Activated naive CD8-positive, alpha-beta T cell treated with anti-CD3 and anti-CD28 coated beads, Interleukin-2, amount 50 U/mL, for 24 hours (primary cell): Measurements from ENCODE around the gene TAOK2.

Experiments used
- ATAC-seq: fragments of 150-1000 bp; cut with Tn5 transposase; one replicate; pipeline ENCODE4 v1.10.0; 2021
- DNase-seq: peaks from one replicate; pipeline ENCODE4 v3.0.0; 2021
- H3K27ac Mint-ChIP-seq: one replicate; pipeline ENCODE4 v1.8.0; 2021; ENCODE audit warnings: mild to moderate bottlenecking, mixed read lengths
- H3K27me3 Mint-ChIP-seq: one replicate; pipeline ENCODE4 v1.8.0; 2021; ENCODE audit warnings: mixed read lengths
- H3K36me3 Mint-ChIP-seq: one replicate; pipeline ENCODE4 v1.8.0; 2021; ENCODE audit warnings: low read depth, mixed read lengths
- H3K4me1 Mint-ChIP-seq: one replicate; pipeline ENCODE4 v1.8.0; 2021; ENCODE audit warnings: mixed read lengths
- H3K4me3 Mint-ChIP-seq: one replicate; pipeline ENCODE4 v1.8.0; 2021; ENCODE audit warnings: mild to moderate bottlenecking, moderate library complexity, mixed read lengths
- H3K9me3 Mint-ChIP-seq: one replicate; pipeline ENCODE4 v1.8.0; 2021; ENCODE audit warnings: mixed read lengths

TAOK2 gene

DNA sequence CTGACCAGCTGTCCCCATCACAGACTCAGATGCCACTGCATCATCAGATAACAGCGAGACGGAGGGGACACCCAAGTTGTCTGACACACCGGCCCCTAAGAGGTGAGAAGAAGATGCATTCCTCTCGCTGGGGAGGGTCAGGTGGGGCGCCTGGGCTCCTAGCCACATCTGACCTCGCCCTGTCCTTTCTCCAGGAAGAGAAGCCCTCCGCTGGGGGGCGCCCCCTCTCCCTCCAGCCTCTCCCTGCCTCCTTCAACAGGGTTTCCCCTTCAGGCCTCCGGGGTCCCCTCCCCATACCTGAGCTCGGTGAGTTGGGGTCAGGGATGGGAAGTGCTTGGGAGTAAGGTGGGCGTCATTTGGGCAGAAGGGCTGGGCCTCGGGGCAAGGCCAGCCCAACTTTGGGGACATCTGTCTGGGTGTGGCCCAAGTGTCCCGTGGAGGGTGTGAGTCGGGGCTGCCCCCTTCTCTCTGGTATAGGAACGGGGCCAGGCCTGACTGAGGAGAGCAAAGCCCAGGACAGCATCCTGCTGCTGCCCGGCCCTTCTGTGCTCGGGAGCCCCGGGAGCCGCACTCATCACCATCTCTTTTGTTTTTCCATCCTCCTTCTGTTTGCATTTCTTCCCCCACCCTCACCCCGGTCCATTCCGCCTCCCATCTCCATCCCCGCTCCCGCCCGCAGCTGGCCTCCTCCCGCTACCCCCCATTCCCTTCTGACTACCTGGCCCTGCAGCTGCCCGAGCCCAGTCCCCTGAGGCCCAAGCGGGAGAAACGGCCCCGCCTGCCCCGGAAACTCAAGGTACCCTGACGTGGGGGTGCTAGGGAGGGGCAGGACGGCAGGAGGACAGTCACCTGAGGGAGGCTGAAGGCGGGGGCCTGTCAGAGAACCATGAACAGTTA, 27.3 kb downstream of the TAOK2 start:
- no peaks in the 10 kb centered on the region for H3K27me3 Mint-ChIP-seq
- H3K9me3 Mint-ChIP-seq = no peaks in the 10 kb centered on the region
- DNase-seq (no peak), ATAC-seq (no peak)
- H3K27ac Mint-ChIP-seq = no peak overlapping the region
- H3K4me1 Mint-ChIP-seq = peaks cover 12% of the 10 kb centered on the region
- peaks cover 19% of the 10 kb centered on the region for H3K36me3 Mint-ChIP-seq
- H3K4me3 Mint-ChIP-seq = no peak overlapping the region

DNA sequence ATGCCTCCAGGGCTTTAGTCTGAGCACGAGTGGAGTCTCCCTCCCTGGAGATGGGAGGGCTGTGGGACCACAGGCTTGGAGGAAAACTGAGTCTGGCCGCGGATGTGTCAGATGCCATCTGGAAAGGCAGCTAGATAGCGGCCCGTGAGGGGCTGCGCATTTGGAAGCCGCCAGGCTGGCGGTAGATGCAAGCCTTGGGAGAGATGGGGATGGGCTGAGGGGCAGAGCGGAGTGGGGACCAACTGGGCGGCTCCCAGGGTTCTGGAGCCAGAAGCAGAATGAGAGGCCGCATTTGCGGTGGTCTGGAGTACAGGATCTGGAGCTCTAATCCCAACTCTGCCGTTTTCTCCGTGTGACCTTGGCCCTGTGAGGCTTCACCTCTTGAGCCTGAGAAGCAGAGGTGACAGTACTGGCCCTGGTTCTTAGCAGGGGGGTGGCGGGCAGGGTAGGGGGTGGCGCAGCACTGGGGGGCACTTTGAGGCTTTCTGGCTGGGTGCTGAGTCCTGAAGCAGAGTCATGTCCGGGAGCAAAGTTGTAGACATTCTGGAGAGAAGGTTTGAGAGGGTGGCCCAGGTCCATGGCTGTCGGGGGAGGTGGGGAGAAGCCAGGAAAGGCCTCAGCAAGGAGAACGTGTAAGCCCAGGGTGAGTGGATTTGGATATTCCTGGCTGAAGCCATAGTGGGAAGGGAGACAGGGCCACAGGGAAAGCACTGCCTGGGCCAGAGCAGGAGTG, 29.1 kb downstream of the TAOK2 start:
- DNase-seq (no peak), ATAC-seq (no peak)
- H3K4me3 Mint-ChIP-seq = no peak overlapping the region
- H3K9me3 Mint-ChIP-seq = no peaks in the 10 kb centered on the region
- H3K27ac Mint-ChIP-seq = no peak overlapping the region
- H3K27me3 Mint-ChIP-seq = no peaks in the 10 kb centered on the region
- H3K4me1 Mint-ChIP-seq = peaks cover 5% of the 10 kb centered on the region
- H3K36me3 Mint-ChIP-seq = peaks cover 9% of the 10 kb centered on the region

GRCh38 chr16:30003670-30004423, 30.2 kb downstream of the TAOK2 start:
- Mint-ChIP-seq H3K36me3 (peaks cover 2% of the 10 kb centered on the region), H3K27ac (no peak overlapping the region), H3K27me3 (no peaks in the 10 kb centered on the region), H3K9me3 (no peaks in the 10 kb centered on the region), H3K4me3 (no peak overlapping the region), H3K4me1 (no peaks in the 10 kb centered on the region)
- DNase-seq (no peak), ATAC-seq (no peak)

- ATAC-seq = no peak
- Mint-ChIP-seq H3K4me1 (no peaks in the 10 kb centered on the region), H3K27ac (no peak overlapping the region), H3K9me3 (no peaks in the 10 kb centered on the region), H3K27me3 (peaks cover under 1% of the 10 kb centered on the region), H3K36me3 (peaks cover 2% of the 10 kb centered on the region), H3K4me3 (no peak overlapping the region)
- DNase-seq = no peak
Observed at GRCh38 chr16:30004424-30004776, 30.7 kb downstream of the TAOK2 start.

- Mint-ChIP-seq H3K9me3 (no peaks in the 10 kb centered on the region), H3K4me1 (no peaks in the 10 kb centered on the region), H3K27ac (no peak overlapping the region), H3K4me3 (no peak overlapping the region), H3K27me3 (peaks cover 5% of the 10 kb centered on the region), H3K36me3 (peaks cover 2% of the 10 kb centered on the region)
- ATAC-seq (peak; percentile 16), DNase-seq (no peak)
Observed at GRCh38 chr16:30004811-30005242, 31.2 kb downstream of the TAOK2 start.

DNA sequence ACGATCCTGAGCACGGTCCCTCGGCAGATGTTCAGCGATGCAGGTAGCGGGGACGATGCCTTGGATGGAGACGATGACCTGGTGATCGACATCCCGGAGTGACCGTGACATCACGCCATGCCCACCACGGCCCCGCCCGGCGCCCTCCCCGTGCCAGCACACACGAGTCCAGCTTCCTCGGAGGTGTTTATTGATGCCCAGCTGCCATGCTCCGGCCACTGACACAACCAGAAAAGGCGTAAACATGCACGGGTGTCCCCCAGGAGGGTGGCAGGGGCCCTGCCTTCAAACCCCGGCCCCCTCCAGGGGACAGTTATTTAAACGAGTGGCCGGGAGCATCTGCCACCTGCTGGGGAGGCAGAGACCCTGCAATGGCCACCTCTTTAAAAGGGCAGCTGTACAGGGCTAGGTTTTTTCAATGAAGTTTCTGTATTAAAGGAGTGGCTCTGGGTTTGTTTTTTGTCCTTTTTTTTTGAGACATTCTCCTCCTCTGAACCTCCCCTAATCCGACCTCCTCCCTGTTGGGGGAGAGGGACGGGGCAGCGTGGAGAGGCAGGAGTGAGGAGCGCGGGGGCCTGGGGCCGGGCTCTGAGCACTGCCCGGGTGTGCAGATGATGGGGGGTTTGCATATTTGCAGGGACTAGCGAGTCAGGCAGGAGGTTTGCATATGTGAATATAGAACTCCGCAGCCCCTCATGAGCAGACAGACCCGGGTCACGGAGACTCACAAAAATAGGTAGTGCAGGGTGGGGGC, 31.9 kb downstream of the TAOK2 start:
- Mint-ChIP-seq H3K9me3 (no peaks in the 10 kb centered on the region), H3K27me3 (peaks cover 11% of the 10 kb centered on the region), H3K36me3 (peaks cover 2% of the 10 kb centered on the region), H3K27ac (no peak overlapping the region), H3K4me3 (no peak overlapping the region), H3K4me1 (peaks cover 4% of the 10 kb centered on the region)
- peak; percentile 42 for ATAC-seq
- DNase-seq = peak; percentile 30

- Mint-ChIP-seq H3K36me3 (peaks cover 2% of the 10 kb centered on the region), H3K27me3 (peaks cover 12% of the 10 kb centered on the region), H3K9me3 (no peaks in the 10 kb centered on the region), H3K27ac (no peak overlapping the region), H3K4me1 (peaks cover 5% of the 10 kb centered on the region), H3K4me3 (no peak overlapping the region)
- ATAC-seq (no peak), DNase-seq (no peak)
Observed at GRCh38 chr16:30006095-30006473, 32.4 kb downstream of the TAOK2 start.

DNA sequence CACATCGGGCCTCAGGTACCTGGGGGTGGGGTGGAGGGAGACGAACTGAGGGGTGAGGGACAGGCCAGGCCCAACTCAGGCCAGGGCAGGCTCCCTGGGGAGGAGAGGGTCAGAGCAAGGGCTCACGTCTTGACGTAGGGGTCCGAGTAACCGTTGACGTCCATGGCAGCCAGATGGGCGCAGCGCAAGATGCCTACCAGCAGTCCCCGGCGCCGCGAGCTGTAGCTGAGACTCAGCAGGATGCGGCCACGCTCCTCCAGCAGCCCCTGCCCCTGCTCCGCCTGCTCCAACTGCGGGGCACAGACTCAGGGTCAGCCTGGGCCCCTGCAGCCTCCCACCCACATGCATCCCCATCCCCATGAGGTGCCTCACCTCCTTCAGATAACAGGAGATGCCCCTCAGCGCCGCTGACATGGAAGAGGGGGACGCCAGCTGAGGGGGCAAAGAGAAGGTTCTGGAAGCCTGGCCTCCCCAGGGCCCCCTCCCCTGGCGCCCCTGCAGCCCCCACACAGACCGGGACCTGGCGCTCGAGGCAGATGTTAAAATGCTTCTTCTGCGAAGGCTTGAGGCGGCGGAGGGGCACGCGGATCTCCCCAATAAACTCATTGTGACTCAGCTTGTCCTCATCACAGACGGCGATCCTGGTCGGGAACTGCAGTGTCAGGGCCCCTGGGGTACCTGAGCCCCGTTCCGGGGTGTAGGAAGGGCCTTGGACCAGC, 33.1 kb downstream of the TAOK2 start:
- Mint-ChIP-seq H3K4me1 (peaks cover 5% of the 10 kb centered on the region), H3K36me3 (peaks cover 2% of the 10 kb centered on the region), H3K9me3 (no peaks in the 10 kb centered on the region), H3K27ac (no peak overlapping the region), H3K27me3 (peaks cover 12% of the 10 kb centered on the region), H3K4me3 (no peak overlapping the region)
- ATAC-seq (no peak), DNase-seq (no peak)

DNA sequence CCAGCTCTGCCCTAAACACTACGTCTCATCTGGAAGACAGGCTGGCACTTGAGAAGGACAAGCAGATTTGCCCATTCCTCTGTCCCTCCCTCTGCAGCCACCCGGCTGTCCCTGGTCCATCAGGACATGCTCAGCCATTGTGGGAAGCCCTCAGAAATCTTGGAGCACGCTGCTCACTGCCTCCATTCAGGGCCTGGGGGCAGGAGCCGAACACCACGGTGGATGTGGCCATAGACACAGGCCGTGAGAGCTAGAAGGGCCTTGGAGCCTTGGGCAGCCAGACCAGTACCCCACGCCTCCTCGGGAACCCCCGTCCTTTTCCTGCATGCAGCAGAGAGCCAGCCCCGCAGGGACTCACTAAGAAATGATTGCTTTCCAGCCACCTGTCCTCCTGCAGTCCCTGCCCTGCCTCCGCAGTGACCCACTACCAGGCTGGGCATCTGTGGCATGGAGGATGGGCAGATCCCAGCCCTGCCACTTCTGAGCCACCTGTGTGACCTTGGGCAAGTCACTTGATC, 33.8 kb downstream of the TAOK2 start:
- no peak for DNase-seq
- Mint-ChIP-seq H3K4me1 (peaks cover 8% of the 10 kb centered on the region), H3K27ac (no peak overlapping the region), H3K36me3 (no peaks in the 10 kb centered on the region), H3K27me3 (peaks cover 18% of the 10 kb centered on the region), H3K4me3 (no peak overlapping the region), H3K9me3 (no peaks in the 10 kb centered on the region)
- no peak for ATAC-seq

GRCh38 chr16:30009085-30009862, 35.6 kb downstream of the TAOK2 start:
- peak overlapping the region; percentile 11 for H3K4me3 Mint-ChIP-seq
- peaks cover 18% of the 10 kb centered on the region for H3K27me3 Mint-ChIP-seq
- no peaks in the 10 kb centered on the region for H3K36me3 Mint-ChIP-seq
- H3K4me1 Mint-ChIP-seq = peaks cover 8% of the 10 kb centered on the region
- no peak overlapping the region for H3K27ac Mint-ChIP-seq
- DNase-seq = no peak
- ATAC-seq = no peak
- no peaks in the 10 kb centered on the region for H3K9me3 Mint-ChIP-seq

- Mint-ChIP-seq H3K27me3 (peaks cover 18% of the 10 kb centered on the region), H3K9me3 (no peaks in the 10 kb centered on the region), H3K4me3 (peak overlapping the region; percentile 63), H3K4me1 (peaks cover 8% of the 10 kb centered on the region), H3K27ac (peak overlapping the region; percentile 46), H3K36me3 (no peaks in the 10 kb centered on the region)
- ATAC-seq = peak; percentile 30
- DNase-seq = no peak
Observed at GRCh38 chr16:30009990-30010843, 36.5 kb downstream of the TAOK2 start.
